GM18861 (cell line): ENCODE results near the gene EIF2S3B.
"Not testable (repeated sequence)": the region's sequence is repeated elsewhere in the genome, so short reads cannot be mapped to it uniquely, and the experiment has no call there.

Source experiments
- ATAC-seq: cut with Tn5 transposase; IDR thresholded peaks from one replicate; pipeline ENCODE4 v1.9.1; 2021; ENCODE audit not compliant: unreplicated experiment

EIF2S3B gene

GRCh38 chr12:10505620-10506019 lies at the start of gene EIF2S3B:
Gene EIF2S3B (plus strand): TSS chr12:10505890. CDS start chr12:10505903, 13 bp downstream.
- ATAC-seq: no peak

GRCh38 chr12:10456856-10457255 lies 48.8 kb upstream of the EIF2S3B start:
- ATAC-seq: no peak

GRCh38 chr12:10457760-10458159 lies 47.9 kb upstream of the EIF2S3B start:
- no peak for ATAC-seq

- no peak for ATAC-seq
These were observed 39.4 kb upstream of the EIF2S3B start for GRCh38 chr12:10466311-10466710.

GRCh38 chr12:10469701-10470100 lies 36.0 kb upstream of the EIF2S3B start:
- no peak for ATAC-seq

- not testable (repeated sequence) for ATAC-seq
These were observed 32.9 kb upstream of the EIF2S3B start for GRCh38 chr12:10472808-10473207.

GRCh38 chr12:10481901-10482300 lies 23.8 kb upstream of the EIF2S3B start:
- not testable (repeated sequence) for ATAC-seq

GRCh38 chr12:10487328-10487727 lies 18.4 kb upstream of the EIF2S3B start:
- not testable (repeated sequence) for ATAC-seq

- ATAC-seq: no peak
These were observed 13.9 kb upstream of the EIF2S3B start for GRCh38 chr12:10491766-10492165.

- ATAC-seq: no peak
These were observed 8.1 kb upstream of the EIF2S3B start for GRCh38 chr12:10497602-10498001.

GRCh38 chr12:10498042-10498441 lies 7.6 kb upstream of the EIF2S3B start:
- no peak for ATAC-seq

GRCh38 chr12:10501030-10501429 lies 4.7 kb upstream of the EIF2S3B start:
- ATAC-seq: no peak

GRCh38 chr12:10503460-10503859 lies 2.2 kb upstream of the EIF2S3B start:
- no peak for ATAC-seq

GRCh38 chr12:10511756-10512355 lies 6.2 kb downstream of the EIF2S3B start:
- no peak for ATAC-seq

GRCh38 chr12:10512798-10513197 lies 7.1 kb downstream of the EIF2S3B start:
- no peak for ATAC-seq

GRCh38 chr12:10521555-10521954 lies 15.9 kb downstream of the EIF2S3B start:
- ATAC-seq: no peak

- no peak for ATAC-seq
These were observed 22.7 kb downstream of the EIF2S3B start for GRCh38 chr12:10528174-10528953.

GRCh38 chr12:10529603-10530002 lies 23.9 kb downstream of the EIF2S3B start:
- no peak for ATAC-seq

- ATAC-seq: no peak
These were observed 32.0 kb downstream of the EIF2S3B start for GRCh38 chr12:10537721-10538120.

- ATAC-seq: peak; percentile 91
These were observed 35.1 kb downstream of the EIF2S3B start for GRCh38 chr12:10540776-10541205.

- ATAC-seq: no peak
These were observed 37.8 kb downstream of the EIF2S3B start for GRCh38 chr12:10543499-10543898.

GRCh38 chr12:10551375-10551774 lies 45.7 kb downstream of the EIF2S3B start:
- ATAC-seq: no peak
